GM19043 (cell line): ENCODE measurements around the gene CCDC27.
"Not testable (repeated sequence)": the region's sequence is repeated elsewhere in the genome, so short reads cannot be mapped to it uniquely, and the experiment has no call there.

Source experiments
- ATAC-seq: cut with Tn5 transposase; IDR thresholded peaks from one replicate; pipeline ENCODE4 v1.9.1; 2021; ENCODE audit warnings: low read depth; ENCODE audit not compliant: unreplicated experiment

The CCDC27 gene

DNA sequence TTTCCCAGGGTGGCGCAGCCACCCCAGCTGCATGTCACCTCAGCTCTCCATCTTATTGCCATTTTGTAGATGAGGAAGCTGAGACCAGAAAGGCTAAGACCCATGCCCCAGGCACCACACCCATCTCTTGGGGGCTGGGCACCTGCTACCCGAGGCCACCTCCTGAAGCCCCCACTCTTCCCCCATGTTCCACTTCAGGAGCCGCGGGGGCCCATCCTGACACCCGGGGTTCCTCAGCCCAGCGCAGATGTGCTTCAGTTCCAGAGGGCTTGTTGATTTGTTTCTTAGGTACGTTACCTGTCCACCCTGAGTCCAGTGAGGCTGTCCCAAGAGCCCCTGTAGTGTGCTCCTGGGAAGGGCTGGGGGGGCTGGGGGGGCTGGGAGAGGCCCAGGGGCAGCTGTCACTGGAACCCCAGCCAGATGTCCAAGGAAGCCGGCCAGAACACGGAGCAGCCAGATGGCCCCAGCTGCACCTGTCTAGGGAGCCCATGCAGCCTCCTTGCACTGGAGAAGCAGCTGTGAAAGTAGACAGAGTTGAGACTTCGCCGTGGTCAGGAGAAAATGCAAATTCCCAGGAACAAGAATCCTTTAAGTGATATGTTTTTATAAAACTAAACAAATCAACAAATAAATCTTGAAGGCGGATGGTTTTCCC lies 17.1 kb upstream of the CCDC27 start:
- ATAC-seq, result no peak

DNA sequence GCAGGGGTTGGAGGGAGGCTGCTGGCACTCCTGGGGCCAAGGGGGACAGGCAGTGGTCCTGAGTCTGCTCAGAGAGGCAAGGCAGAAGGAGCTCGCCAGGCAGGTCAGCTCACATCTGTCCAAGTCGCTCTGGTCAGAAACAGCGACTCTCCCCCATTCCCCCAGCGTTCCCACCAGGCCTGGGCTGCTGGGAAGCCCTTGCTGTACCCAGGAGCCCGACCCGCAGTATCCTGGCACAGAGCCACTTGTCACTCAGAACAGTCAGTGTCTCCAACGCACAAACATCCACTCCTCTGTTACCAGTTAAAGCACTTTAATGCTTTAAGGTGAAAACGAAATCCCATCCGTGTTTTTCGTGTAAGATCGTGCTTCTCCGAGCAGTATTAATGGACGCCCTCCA lies 16.6 kb upstream of the CCDC27 start:
- no peak for ATAC-seq

DNA sequence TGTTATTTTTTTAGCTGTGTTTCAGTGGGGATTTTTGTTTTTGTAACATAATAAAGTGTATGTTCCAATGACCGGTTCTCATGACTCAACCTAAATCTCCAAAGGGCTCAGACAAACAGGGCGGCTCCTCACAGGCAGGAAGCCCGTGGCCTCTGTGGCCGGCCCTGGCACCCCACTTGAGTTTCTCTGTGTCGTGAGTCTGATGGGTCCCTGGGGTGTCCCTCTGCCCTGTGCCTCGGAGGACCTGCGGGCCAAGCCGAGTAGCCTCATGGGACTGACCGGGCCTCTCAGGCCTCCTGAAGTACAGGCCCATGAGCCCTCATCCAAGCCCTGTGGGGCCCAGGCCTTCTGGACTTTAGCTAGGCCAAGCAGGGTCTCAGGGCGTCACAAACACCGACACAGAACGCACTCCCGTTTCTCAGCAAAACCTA lies 16.1 kb upstream of the CCDC27 start:
- ATAC-seq, result no peak

DNA sequence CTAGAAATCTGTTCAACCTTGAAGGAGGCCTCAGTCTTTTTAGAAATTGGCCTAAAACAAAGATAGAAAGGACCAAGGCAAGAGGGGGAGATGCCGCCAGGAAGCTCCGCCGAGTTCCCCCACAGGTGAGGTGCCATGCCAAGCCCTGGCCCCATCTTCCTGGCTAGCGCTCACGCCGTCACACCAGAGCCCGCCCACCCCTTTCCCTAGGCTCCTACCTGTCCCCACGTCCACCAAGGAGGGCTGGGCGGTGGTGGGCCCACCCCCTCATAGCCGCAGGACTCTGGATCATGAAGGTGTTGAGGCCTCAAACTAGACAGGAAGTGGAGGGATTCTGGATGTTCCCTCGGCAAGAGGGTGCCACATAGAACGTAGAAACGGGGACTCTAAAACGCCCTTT lies 15.5 kb upstream of the CCDC27 start:
- no peak for ATAC-seq

DNA sequence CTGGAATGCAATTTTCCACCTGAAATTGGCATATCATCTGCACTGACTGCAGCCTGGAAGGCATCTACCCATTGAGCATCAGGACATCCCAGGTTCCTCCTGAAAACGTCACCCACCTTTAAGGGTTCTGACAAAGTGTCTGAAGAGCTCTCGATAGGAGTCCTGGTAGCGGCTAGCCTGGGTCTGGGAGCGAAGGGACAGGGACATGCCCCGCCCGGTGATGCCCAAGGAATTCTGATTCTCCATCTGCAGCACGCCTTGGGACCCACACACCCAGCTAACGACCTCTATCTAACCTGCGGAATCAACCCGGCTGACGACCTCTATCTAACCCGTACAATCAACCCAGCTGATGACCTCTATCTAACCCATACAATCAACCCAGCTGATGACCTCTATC lies 13.3 kb upstream of the CCDC27 start:
- ATAC-seq, result no peak

DNA sequence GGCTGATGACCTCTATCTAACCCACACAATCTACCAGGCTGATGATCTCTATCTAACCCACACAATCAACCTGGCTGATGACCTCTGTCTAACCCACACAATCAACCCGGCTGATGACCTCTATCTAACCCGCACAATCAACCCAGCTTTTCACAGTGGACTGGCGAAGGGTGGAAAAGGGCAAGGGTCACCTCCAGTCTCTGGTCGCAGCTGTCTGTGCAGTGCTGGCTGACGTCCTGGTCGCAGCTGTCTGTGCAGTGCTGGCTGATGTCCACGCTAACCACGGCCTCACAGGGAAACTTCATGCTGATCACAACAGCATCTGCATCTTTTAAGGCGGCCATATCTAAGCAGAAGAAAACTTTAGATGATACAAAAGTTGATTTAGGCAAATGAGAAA lies 12.2 kb upstream of the CCDC27 start:
- no peak for ATAC-seq

DNA sequence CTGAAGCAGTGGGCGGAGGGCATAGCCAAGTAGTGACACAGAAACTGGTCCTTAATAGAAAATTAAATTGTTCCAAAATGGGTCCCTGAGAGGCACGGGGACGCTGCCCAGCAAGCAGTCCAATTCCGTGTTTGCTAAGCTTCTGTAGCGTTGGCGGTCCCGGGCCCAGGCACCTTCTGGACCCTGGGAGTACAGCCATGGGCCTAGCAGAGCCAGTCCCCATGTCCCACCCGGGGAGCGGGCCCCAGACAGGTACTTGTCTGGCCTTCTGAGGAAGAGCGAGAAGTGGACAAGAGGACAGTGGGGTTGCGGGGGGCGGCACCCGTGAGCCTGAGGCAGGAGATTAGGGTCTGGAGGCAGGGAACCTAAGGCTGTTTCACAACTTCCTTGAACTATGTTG lies 11.5 kb upstream of the CCDC27 start:
- no peak for ATAC-seq

DNA sequence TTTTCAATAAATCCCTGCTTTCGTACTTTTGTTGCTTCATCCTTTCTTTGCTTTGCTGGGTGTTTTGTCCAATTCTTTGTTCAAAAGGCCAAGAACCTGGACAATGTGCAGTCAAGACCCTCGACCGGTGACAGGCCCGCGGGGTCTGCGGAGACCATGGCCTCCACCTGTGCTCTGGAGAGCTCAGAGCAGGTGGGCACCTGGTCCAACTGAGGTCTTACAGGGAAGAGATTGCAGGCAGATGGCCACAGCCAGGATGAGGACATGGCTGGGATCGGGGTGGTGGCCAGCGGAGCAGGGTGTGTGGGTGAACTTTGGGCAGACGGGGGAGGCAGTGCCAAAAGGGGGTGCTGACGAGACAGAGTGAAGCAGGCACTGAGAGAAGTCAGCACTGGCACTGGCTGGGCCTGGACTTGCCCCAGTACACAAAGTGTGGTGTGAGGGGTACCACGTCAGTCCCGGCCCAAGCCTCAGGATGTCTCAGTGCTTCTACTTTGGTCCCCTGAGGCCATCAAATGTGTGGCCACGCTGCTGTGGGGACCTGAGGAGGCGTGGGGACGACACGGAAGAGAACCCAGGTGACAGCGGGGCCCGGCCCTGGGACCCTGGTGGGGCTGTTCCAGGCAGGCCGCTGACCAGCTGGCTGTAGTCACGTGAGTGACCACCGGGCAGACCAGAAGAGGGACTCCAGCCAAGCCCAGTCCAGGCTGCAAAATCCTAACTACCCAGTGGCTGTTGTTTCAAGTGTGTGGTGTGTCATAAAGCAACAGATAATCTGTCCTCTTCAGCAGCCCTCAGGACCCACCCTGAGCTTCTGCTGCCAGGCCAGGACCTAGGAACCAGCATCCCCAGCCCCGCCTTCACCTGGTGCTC lies 10.4 kb upstream of the CCDC27 start:
- ATAC-seq, result no peak

DNA sequence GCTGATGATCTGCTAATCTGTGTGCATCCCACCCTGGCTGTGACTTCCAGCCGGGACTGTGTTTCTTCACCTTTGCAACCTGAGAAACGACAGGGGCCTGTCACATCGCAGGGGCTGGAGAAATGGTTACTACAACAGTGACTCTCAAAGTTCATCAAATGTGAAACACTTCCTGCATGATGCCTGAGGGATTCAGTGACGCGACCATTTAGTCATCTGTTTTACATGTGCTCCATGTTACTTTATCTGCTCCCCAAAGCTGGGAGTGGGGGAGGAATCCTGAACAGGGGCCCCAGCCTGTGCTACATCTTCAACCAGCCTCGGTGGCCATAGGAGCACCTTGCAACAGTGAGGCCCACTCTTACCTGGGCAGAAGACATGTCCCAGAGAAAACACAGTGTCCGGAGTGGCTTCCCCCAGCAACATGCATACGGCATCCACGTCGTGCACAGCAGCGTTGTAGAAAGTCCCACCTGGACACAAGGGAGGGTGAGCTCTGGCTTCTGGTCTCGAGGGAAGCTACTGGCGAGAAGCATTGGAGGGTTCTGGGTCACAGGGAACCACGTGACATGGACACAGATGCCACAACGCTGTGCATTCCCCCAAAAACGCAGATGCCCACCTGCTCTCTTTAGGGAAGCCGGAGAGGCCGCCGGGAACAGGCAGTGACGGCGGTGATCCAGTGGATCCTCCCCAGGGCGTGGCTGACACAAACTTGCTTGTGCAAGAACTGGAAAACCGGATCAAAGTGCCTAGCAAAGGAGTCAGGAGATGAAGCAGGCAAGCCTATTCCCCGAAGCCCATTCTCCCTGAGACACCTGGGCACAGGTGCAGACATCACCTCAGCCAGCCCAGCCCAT lies 9.6 kb upstream of the CCDC27 start:
- ATAC-seq, result no peak

DNA sequence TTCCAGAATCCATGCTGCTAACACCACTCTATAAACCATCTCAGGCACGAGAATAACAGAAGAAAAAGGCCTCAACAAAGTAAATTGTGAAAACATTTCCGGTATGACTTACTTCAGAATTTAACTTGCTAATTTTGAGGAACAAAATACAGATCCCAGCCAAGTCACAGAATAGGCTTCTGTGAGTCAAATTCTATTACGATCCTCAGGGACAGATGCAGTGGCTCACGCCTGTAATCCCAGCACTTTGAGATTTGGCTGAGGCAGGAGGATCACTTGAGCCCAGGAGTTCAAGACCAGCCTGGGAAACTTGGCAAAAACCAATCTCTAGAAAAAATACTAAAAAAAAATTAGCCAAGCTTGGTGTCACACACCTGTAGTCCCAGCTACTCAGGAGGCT lies 8.8 kb upstream of the CCDC27 start:
- no peak for ATAC-seq

DNA sequence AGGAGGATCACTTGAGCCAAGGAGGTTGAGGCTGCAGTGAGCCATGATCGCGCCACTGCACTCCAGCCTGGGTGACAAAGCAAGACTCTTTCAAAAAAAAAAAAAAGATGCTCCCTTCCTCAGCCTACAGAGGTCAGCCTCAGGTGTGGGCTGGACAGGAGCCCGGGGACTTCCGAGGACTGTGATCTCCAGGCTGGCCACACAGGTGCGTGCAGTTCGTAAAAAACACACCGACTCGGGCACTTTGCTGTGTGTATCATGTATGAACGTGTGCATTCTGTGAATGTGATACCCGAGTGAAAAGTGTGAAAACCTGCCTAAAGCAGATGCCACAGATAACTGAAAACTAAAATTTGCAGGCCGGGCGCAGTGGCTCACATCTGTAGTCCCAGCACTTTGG lies 8.4 kb upstream of the CCDC27 start:
- no peak for ATAC-seq

DNA sequence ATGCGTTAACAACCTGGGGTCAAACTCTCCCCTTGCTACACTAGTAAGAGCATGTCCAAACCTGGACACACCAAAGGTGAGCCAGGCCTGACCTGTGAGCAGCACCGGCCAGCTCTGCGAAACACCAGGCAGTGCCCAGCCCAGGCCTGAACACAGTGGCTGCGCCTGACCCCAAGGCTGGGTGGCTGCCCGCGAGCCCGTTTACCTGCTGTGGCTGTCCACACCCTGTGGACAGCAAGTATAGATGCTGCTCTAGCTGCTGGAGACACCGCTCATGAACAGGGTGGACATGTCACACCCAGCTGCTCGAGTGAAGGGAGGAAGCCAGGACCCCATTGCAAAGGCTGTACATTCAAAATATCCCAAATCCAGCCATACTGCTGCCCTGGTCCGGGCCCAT lies 7.6 kb upstream of the CCDC27 start:
- ATAC-seq, result no peak

DNA sequence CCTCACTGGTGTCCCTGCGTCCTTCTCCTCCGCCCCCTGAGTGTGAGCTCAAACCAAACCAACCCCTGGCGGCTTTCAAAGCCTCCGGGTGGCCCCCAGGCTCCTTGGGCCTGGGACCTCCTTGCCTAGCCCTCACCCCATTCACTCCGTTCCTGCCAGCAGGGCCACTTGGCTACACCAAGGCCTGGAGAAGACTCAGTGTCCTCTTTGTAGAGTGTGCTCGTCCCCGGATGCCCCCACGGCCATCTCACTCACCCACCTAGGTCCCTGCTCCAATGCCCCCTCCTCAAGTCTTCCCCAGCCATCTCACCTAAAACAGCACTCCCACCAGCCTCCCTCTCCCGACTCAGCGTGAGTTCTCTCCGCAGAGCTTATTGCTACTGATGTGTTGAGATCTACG lies 7.2 kb upstream of the CCDC27 start:
- no peak for ATAC-seq

DNA sequence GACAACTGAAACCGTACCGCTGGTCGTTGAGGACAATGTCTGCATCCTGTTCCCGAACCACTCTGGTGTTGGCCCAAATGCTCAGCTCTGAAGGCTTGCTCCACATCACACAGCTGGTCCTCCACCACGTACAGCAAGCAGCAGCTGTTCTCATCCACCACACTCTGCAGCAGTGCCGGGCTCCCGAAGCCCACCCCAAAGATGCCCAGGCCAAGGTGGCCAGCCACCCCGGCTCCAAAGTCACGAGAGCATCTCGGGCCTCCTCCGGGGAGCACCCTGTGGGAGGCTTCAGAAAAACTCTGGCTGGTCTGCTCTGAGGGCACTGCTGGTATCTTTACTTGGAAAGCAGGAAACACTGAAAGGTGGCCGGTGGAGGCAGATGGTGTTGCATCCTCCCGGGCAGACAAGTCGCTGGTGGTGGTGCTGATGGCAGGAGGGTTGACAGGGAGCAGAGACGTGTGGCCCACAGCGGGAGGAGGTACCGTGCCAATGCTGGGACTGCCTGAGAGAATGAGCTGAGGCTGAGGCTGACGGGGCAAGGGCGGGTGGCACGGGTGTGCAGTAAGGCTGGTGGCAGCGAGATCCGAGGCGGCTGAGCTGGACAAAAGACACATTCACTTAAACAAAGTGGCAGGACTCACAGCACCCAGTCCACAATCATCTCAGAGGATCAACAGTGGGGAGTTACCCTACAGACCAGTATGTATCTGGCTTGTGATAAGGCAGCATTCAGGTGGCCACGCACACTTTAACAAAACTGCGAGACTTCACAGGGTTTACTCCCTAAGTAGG lies 6.5 kb upstream of the CCDC27 start:
- ATAC-seq, result no peak

DNA sequence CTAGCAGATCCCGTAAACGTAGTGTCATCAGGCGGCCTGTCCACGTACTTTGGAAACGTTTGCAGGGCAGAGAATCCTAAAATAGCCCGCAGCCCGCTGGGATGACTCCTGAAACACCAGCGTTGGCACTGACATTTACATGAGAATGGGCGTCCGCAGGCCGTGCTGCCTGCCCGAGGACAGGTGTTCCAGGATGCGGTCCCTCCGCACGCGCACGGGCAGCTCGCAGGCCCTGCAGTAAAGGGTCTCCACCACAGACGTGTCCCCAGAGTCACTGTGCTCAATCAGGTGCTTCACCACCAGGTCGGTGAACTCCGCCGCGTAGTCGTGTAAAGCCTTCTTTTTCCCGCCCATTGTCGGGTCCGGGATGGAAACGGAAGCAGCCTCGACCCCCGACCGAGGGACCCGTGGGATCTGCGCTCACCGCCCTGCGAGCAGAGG lies 5.8 kb upstream of the CCDC27 start:
- no peak for ATAC-seq

DNA sequence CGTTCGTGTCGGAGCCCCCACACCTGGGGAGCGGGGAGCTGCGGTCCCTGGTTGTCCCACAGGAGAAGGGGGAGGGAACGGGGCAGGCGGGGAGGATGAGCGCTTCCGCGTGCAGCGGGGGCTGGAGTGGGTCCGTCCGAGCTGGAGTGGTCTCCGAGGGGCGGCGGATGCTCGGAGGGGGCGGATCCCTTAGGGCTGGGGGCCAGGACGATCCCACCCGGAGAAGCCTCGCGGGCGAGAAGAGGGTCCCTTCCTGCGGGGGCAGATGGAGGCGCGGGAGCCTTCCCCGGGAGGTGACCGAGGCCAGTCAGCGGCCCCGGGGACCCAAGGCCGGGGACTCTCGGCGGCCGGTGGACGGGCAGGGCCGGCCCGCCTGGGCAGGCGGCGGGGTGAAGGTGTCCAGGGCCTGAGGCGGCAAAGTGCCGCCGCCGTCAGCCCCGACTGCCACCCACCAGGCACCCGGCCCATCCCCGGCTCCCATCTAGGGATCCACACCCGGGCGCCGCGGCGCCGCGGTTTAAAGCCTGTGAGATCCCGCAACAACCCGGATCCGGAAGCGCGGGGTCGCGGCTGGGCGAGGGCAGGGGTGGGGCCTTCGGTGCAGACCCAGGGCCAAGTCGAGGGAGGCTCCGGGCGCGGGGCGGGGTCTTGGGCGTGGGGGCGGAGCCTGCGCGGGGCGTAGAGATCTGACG lies 5.3 kb upstream of the CCDC27 start:
- peak; percentile 86 for ATAC-seq

DNA sequence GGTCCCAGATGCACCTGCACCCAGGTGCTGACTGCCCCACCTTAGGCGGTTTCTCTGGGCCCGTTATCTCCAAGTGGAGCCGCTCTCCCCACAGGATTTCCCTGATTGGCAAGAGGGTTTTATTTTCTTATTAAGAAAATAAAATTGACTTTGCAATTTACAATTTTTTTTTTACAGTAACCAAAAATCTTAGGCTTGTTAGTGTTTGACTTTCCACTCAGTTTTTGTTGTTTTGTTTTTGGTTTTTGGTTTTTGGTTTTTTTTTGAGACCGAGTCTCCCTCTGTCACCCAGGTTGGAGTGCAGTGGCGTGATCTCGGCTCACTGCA lies 4.8 kb upstream of the CCDC27 start:
- no peak for ATAC-seq

DNA sequence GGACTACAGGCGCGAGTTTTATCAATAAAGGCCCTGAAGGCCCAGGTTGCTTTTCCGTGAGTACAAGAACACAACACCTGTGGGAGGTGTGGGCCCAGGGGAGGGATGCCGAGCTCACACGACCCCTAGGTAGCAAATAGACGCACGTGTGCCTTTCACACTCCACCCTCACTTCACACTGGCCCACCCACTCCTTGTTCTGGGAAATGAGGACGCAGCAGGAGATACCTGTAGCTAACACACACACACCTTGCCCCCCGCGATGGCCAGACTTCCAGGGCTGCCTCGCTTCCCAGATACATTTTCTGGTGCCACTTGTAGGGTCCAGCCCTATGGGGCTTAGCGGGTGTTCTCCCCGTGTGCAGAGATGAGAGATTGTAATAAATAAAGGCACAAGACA lies 4.3 kb upstream of the CCDC27 start:
- ATAC-seq, result no peak

DNA sequence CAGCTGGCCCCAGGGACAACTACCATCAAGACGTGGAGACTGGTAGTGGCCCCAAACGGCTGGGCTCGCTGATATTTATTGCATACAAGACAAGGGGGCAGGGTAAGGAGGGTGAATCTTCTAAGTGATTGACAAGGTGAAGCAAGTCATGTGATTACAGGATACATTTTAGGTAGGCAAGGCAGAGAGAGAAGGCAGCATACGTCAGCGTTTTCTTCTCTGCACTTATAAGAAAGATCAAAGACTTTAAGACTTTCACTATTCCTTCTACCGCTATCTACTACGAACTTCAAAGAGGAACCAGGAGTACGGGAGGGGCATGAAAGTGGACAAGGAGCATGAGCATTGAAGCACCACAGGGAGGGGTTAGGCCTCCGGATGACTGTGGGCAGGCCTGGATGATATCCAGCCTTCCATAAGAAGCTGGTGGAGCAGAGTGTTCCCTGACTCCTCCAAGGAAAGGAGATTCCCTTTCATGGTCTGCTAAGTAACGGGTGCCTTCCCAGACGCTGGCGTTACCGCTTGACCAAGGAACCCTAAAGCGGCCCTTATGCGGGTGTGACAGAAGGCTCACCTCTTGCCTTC lies 3.8 kb upstream of the CCDC27 start:
- not testable (repeated sequence) for ATAC-seq

DNA sequence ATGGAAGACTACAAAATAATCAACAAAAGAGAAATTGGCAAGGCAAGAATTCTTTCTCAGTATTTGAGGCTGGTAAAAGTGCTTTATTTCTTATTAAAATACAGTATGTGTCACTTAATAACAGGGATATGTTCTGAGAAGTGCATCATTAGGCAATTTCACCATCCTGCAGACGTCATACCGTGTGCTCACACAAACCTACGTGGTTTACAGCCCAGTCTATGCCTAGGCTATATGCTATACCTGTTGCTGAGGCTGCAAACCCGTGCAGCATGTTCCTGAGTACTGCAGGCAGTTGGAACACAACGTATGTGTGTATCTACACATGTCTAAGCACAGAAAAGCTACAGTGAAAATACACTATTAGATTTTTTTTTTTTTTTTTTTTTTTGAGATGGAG lies 2.7 kb upstream of the CCDC27 start:
- ATAC-seq, result no peak
